Peyer's patch (tissue), 4 donors: ENCODE measurements around the gene TRIM13. TPM values are rescaled to one million over a fixed set of nuclear protein-coding genes. Genes with fewer than 3 reads are reported as not detected.

Source experiments
- DNase-seq, 3 donors: peaks; one replicate each; pipeline ENCODE4 v3.0.0-alpha.2; 2017 to 2019
- H3K27ac ChIP-seq, 4 donors: fragments of 200-600 bp; sonication (generic); one replicate each; pipeline ENCODE4 v1.5.1; 2016 to 2019
- H3K27me3 ChIP-seq, 2 donors: fragments of 200-600 bp; sonication (generic); one replicate each; pipeline ENCODE4 v1.5.1; 2019
- H3K36me3 ChIP-seq, 3 donors: fragments of 200-600 bp; sonication (generic); one replicate each; pipeline ENCODE4 v1.5.1; 2016 to 2019
- H3K4me1 ChIP-seq, 4 donors: fragments of 200-600 bp; sonication (generic); one replicate each; pipeline ENCODE4 v1.5.1; 2016 to 2019
- H3K4me3 ChIP-seq, 4 donors: fragments of 200-600 bp; sonication (generic); 1 replicate in 3 of 4; 2 replicates in 1 of 4; pipeline ENCODE4 v1.5.1; 2016 to 2019; ENCODE audit warnings: mild to moderate bottlenecking in 1 of 4
- H3K9me3 ChIP-seq, 4 donors: fragments of 200-600 bp; sonication (generic); one replicate each; pipeline ENCODE4 v1.5.1; 2016 to 2019; ENCODE audit warnings: mild to moderate bottlenecking in 1 of 4
- POLR2A ChIP-seq, 2 donors: fragments of 450-650 bp; IDR thresholded peaks; one replicate each; pipeline ENCODE4 v1.5.1; 2017; ENCODE audit warnings: antibody characterized with exemption in 2 of 2, mild to moderate bottlenecking in 2 of 2, moderate library complexity in 2 of 2
- total RNA-seq, 4 donors: library from RNA; depleted of rRNA; stranded (reverse); fragments of >200 nt; gene quantifications; one replicate each; pipeline ENCODE4 v1.1.0, GENCODE V29; 2016
- TF ChIP-seq, protein P1 (sequence below), 6 experiments: fragments of 450-650 bp in 4 of 6; fragments of 200-600 bp in 2 of 6; sonication (generic) in 1 of 6; IDR thresholded peaks; one replicate each; pipeline ENCODE4 v1.5.1; 2017 to 2019; ENCODE audit warnings: antibody characterized with exemption in 6 of 6, mild to moderate bottlenecking in 3 of 6, moderate library complexity in 1 of 6

Gene TRIM13
- total RNA-seq, 4 donors from 2014 or later: 11.4 to 16.8 (median 15.1) TPM

DNA sequence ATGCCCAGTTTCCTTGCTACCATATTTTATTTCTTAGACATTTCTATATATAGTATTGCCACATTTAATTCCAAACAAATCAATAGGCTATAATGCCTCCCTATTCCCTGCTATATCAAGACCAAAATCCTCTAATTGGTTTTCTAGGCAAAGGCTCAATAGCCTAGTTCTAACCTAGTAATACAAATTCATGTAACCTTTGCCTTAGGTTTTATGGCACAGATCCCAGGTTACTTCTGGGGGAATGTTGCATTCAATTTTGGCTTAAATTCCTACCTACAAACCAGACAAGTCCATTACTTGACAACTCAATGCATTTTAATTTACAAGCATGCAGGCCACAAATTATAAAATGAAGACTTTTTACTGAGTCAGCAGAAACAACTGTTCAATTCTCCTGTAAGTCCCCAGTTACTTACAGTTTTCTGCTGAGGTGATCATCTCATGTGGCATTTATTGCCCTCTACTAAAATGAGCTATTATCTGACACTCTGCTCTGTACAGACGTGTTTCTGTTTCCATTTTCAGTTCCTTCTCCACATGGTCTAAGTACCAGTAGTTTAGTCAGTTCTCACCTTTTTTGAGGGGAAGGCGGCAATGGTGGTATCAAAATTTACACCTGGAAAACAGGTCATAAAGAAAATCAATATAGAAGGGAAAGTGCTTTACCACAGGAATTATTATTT is 30.1 kb downstream of the TRIM13 start:
- H3K4me3 ChIP-seq: no peak overlapping the region
- peaks cover 0 to 13% (median 0%) of the 10 kb centered on the region in 3 donors for H3K36me3 ChIP-seq
- no peak overlapping the region for H3K27ac ChIP-seq
- H3K4me1 ChIP-seq: no peaks in the 10 kb centered on the region
- H3K27me3 ChIP-seq: no peaks in the 10 kb centered on the region
- DNase-seq: no peak
- TF ChIP-seq, protein P1, sequence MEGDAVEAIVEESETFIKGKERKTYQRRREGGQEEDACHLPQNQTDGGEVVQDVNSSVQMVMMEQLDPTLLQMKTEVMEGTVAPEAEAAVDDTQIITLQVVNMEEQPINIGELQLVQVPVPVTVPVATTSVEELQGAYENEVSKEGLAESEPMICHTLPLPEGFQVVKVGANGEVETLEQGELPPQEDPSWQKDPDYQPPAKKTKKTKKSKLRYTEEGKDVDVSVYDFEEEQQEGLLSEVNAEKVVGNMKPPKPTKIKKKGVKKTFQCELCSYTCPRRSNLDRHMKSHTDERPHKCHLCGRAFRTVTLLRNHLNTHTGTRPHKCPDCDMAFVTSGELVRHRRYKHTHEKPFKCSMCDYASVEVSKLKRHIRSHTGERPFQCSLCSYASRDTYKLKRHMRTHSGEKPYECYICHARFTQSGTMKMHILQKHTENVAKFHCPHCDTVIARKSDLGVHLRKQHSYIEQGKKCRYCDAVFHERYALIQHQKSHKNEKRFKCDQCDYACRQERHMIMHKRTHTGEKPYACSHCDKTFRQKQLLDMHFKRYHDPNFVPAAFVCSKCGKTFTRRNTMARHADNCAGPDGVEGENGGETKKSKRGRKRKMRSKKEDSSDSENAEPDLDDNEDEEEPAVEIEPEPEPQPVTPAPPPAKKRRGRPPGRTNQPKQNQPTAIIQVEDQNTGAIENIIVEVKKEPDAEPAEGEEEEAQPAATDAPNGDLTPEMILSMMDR (IDR thresholded peaks at IDR 0.05): no peak
- TF ChIP-seq POLR2A (IDR thresholded peaks at IDR 0.05): no peak
- H3K9me3 ChIP-seq: no peaks in the 10 kb centered on the region

DNA sequence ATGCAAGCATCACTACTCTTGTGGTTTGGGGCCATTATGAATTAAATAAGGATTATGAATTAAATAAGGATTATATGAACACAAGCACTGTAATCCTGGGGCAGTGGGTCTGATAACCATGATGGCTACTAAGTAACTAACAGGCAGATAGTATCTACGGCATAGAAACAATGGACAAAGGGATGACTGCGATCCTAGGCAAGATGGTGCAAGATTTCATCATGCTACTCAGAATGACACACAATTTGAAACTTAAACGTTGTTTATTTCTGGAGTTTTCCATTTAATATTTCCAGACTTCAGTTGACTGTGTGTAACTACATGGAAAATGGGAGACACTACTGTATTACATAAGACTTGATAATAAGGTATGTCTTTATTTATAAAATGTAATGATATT is 33.5 kb downstream of the TRIM13 start:
- Histone ChIP-seq H3K9me3 (no peaks in the 10 kb centered on the region), H3K36me3 (no peaks in the 10 kb centered on the region), H3K4me1 (no peaks in the 10 kb centered on the region), H3K27ac (no peak overlapping the region), H3K4me3 (no peak overlapping the region), H3K27me3 (no peaks in the 10 kb centered on the region)
- TF ChIP-seq, protein P1 (IDR thresholded peaks at IDR 0.05): no peak
- TF ChIP-seq POLR2A (IDR thresholded peaks at IDR 0.05): no peak
- no peak for DNase-seq

DNA sequence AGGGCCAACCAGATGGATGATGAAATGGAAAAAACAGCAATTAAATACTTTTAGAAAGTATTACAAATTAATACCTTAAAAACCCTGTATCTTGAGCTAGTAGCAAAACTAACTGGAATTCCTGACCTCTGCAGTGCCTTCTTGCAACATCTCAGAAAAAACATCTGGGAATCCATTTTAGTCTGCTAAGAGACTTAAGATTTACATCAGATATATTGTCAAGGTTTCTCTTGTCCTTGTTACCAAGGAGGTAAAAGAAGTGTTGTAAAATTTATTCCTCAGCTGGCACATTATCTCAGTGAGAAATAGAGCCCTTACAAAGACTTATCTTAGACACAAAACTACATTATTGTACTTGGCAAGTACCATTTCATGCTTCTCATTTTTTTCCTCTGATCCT is 36.9 kb downstream of the TRIM13 start:
- H3K27me3 ChIP-seq: no peaks in the 10 kb centered on the region

DNA sequence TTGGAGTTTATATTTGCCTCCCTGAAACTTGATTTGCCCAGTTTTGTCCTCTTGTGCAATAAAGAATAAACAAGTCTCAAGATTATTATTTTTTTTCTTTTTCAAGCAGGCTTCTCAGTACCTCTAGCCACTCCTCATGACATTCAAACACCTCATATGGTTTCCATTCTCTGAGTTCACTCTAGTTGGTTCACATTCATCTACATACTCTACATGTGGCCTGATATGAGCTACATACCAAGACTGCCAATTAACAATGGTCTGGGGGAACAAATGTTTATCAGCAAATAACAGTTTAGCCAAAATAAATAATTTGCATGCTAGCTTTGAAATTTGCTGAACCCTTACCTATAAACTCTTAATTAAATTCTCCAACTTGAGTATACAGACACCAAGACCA is 40.9 kb downstream of the TRIM13 start:
- TF ChIP-seq, protein P1 (IDR thresholded peaks at IDR 0.05): no peak
- TF ChIP-seq POLR2A (IDR thresholded peaks at IDR 0.05): no peak
- DNase-seq: no peak

More for the DNA sequence above, 36.9 kb downstream of the TRIM13 start:
- TF ChIP-seq POLR2A (IDR thresholded peaks at IDR 0.05): no peak
- TF ChIP-seq, protein P1 (IDR thresholded peaks at IDR 0.05): no peak
- Histone ChIP-seq H3K36me3 (no peaks in the 10 kb centered on the region), H3K9me3 (no peaks in the 10 kb centered on the region), H3K27ac (no peak overlapping the region), H3K4me1 (no peaks in the 10 kb centered on the region), H3K4me3 (no peak overlapping the region)
- DNase-seq: no peak

DNA sequence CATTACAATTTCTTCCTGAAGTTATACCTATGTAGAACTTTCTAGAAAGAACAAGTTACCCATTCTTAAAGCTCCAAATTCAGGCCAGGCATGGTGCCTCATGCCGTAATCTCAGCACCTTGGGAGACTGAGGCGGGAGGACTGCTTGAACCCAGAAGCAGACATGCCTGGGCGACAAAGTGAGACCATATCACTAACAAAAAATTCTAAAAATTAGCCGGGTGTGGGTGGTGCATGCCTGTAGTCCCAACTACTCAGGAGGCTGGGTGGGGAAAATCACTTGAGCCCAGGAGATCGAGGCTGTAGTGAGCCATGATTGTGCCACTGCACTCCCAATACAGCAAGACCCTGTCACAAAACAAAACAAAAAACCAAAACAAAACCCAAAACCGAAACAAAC is 41.4 kb downstream of the TRIM13 start:
- H3K4me3 ChIP-seq: no peak overlapping the region
- H3K4me1 ChIP-seq: no peaks in the 10 kb centered on the region
- DNase-seq: no peak
- no peaks in the 10 kb centered on the region for H3K27me3 ChIP-seq
- no peak overlapping the region for H3K27ac ChIP-seq
- H3K36me3 ChIP-seq: peaks cover 0 to 5% (median 0%) of the 10 kb centered on the region in 3 donors
- no peak for TF ChIP-seq POLR2A (IDR thresholded peaks at IDR 0.05)
- TF ChIP-seq, protein P1 (IDR thresholded peaks at IDR 0.05): no peak
- no peaks in the 10 kb centered on the region for H3K9me3 ChIP-seq

More for the DNA sequence above, 40.9 kb downstream of the TRIM13 start:
- Histone ChIP-seq H3K36me3 (peaks cover 0 to 1% (median 0%) of the 10 kb centered on the region in 3 donors), H3K9me3 (no peaks in the 10 kb centered on the region), H3K4me3 (no peak overlapping the region), H3K27ac (no peak overlapping the region), H3K4me1 (no peaks in the 10 kb centered on the region), H3K27me3 (no peaks in the 10 kb centered on the region)
